Measurements from ENCODE around the gene LINGO1.

LINGO1 gene, protein sequence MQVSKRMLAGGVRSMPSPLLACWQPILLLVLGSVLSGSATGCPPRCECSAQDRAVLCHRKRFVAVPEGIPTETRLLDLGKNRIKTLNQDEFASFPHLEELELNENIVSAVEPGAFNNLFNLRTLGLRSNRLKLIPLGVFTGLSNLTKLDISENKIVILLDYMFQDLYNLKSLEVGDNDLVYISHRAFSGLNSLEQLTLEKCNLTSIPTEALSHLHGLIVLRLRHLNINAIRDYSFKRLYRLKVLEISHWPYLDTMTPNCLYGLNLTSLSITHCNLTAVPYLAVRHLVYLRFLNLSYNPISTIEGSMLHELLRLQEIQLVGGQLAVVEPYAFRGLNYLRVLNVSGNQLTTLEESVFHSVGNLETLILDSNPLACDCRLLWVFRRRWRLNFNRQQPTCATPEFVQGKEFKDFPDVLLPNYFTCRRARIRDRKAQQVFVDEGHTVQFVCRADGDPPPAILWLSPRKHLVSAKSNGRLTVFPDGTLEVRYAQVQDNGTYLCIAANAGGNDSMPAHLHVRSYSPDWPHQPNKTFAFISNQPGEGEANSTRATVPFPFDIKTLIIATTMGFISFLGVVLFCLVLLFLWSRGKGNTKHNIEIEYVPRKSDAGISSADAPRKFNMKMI

DNA sequence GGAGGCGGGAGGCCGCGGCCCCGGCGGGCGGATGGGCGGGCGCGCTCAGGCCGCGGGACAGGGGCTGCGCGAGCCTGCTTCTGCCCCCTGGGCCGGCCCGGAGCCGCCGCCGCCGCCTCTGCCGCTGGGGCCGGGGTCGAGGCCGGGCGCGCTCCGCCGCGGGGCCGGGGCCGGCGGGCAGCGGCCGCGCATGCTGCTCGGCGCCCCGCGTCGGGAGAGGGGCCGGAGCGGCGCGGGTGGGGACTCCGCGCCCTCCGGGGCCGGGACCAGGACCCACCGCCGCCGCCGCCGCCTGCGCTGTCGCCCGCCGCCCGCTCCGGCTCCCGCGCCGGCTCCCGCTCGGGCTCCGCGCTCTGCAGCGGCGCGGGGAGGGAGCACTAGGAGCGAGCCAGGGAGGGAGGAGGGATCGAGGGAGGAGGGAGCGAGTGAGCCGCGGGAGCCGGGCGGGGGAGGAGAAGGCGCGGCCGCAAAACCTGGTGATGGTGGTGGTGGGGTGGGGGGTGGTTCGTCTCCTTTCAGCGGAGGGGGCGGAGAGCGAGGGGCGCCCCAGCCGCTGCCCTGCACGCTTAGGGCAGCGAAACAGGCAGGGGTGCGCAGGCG lies at the start of gene LINGO1:
TSS of gene LINGO1 (minus strand) at position 379 of the 600 bp plus-strand sequence. CDS start 597 bp downstream, outside the sequence.
- peaks cover 0 to 4% (median 0%) of the 10 kb centered on the region in 5 donors for H3K9me3 ChIP-seq (ENCODE audit: control insufficient read depth in 5 of 5, low read length in 5 of 5)
- no peak within 1 kb of the TSS for H3K27ac ChIP-seq (ENCODE audit: low read depth, low read length)
- H3K9ac ChIP-seq (ENCODE audit: low read length in 5 of 5), result peak within 1 kb of the TSS in 1 of 5 donors; percentile 38
- H3K4me1 ChIP-seq (ENCODE audit: control insufficient read depth in 5 of 5, insufficient read depth in 5 of 5, low read length in 5 of 5), result peaks cover 0 to 25% (median 16%) of the 10 kb centered on the region in 5 donors
- peaks cover 28 to 51% (median 34%) of the 10 kb centered on the region in 5 donors for H3K27me3 ChIP-seq (ENCODE audit: control insufficient read depth in 5 of 5, insufficient read depth in 4 of 5, low read length in 5 of 5)
- H3K4me3 ChIP-seq (ENCODE audit: low read depth in 1 of 5, low read length in 5 of 5), result peak within 1 kb of the TSS; percentile 42 to 79 (median 63)
- no peaks in the 10 kb centered on the region for H3K36me3 ChIP-seq (ENCODE audit: control insufficient read depth in 5 of 5, insufficient read depth in 5 of 5, low read length in 5 of 5)

DNA sequence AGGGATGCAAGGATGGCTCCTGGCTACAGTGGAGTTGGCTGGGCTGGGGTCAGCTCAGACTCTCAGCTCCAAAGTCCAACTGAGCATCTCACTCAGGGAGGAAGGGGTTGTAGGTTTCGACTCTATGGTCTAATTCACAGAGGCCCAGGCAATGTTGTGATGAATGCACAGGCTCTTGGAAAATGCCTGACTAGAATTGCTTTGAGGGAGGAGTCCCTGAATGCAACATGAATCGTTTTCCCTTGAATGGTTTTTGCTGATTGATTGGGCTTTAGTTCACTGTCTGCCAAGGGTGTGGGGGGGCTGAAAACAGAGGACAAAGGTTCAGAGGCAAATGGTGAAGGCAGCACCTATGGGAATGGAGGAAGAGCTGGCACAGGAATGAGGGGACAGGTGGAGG lies 48.6 kb upstream of the LINGO1 start:
- Histone ChIP-seq H3K9me3 (ENCODE audit: control insufficient read depth in 5 of 5, low read length in 5 of 5) (peaks cover 0 to 3% (median 0%) of the 10 kb centered on the region in 5 donors), H3K9ac (ENCODE audit: low read length in 5 of 5) (no peak overlapping the region), H3K36me3 (ENCODE audit: control insufficient read depth in 5 of 5, insufficient read depth in 5 of 5, low read length in 5 of 5) (no peaks in the 10 kb centered on the region), H3K4me3 (ENCODE audit: low read depth in 1 of 5, low read length in 5 of 5) (no peak overlapping the region), H3K27me3 (ENCODE audit: control insufficient read depth in 5 of 5, insufficient read depth in 4 of 5, low read length in 5 of 5) (peaks cover 0 to 27% (median 19%) of the 10 kb centered on the region in 5 donors), H3K27ac (ENCODE audit: low read depth, low read length) (no peak overlapping the region), H3K4me1 (ENCODE audit: control insufficient read depth in 5 of 5, insufficient read depth in 5 of 5, low read length in 5 of 5) (no peaks in the 10 kb centered on the region)

DNA sequence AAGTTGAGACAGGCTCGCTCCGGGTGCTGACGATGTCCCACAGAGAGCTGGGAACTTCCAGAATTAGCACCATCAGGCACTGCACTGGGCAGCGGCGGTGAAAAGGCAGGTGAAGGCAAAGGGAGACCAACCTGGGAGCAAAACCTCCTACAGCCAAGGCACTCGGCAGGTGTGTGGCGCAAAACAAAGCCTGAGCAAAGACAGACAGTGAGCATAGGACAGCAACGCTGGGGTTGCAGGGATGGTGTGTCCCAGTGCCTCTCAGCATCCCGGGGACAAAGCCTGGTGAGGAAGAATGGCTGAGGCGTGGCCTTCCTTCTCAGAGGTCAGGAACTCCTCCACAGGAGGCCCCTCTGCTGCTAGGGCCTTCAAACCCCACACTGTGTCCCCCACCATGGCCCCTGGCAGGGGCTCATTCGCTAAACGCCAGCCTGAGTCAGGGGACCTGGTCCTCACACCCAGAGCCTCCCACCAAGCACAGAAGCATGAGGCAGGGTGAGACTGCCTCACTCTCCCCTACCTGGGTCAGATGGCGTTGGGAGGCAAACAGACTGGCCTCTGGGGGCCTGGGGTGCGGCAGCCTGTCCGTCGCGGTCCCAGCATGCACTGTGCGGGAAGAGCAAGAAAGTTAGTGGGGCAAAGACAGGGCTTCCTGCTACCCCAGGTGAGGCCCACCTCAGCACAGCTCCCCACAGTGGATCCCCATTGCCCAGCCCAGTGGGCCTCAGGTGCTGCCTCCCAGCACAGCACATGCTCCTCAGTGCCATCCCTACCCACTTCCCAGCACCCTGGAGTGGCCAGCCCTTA lies 44.1 kb upstream of the LINGO1 start:
- H3K4me3 ChIP-seq (ENCODE audit: low read depth in 1 of 5, low read length in 5 of 5), result no peak overlapping the region
- no peak overlapping the region for H3K9ac ChIP-seq (ENCODE audit: low read length in 5 of 5)
- H3K36me3 ChIP-seq (ENCODE audit: control insufficient read depth in 5 of 5, insufficient read depth in 5 of 5, low read length in 5 of 5), result no peaks in the 10 kb centered on the region
- H3K9me3 ChIP-seq (ENCODE audit: control insufficient read depth in 5 of 5, low read length in 5 of 5), result no peaks in the 10 kb centered on the region
- H3K27me3 ChIP-seq (ENCODE audit: control insufficient read depth in 5 of 5, insufficient read depth in 4 of 5, low read length in 5 of 5), result peaks cover 0 to 34% (median 18%) of the 10 kb centered on the region in 5 donors
- no peak overlapping the region for H3K27ac ChIP-seq (ENCODE audit: low read depth, low read length)
- no peaks in the 10 kb centered on the region for H3K4me1 ChIP-seq (ENCODE audit: control insufficient read depth in 5 of 5, insufficient read depth in 5 of 5, low read length in 5 of 5)

DNA sequence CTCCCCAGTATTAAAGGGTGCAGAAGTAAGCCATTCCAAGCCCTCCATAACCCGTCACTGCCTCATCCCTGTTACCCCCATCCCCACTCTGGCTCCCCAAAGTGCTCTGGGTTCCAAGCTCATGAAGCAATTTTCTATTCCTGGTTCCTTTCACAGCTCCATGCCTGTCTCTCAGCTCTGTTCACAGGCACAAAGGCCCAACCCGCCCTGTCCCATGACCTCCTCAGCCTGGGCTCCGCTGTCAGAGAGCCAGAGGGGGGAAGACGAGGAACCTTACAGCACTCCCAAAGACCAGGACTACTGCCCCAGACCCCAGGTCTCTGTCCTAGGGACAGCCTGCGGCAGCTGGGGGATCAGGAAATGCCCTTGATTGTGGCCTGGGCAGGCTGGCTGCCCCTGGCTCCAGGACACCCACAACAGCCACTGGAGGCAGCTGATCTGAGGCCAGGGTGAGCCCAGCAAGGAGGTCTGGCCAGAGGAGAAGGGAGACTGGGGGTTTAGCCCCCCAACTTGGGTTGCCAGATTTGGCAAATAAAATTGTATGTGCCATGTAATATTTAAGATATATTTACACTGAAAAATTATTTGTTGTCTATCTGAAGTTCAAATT lies 43.2 kb upstream of the LINGO1 start:
- no peaks in the 10 kb centered on the region for H3K36me3 ChIP-seq (ENCODE audit: control insufficient read depth in 5 of 5, insufficient read depth in 5 of 5, low read length in 5 of 5)
- H3K4me1 ChIP-seq (ENCODE audit: control insufficient read depth in 5 of 5, insufficient read depth in 5 of 5, low read length in 5 of 5), result no peaks in the 10 kb centered on the region
- H3K4me3 ChIP-seq (ENCODE audit: low read depth in 1 of 5, low read length in 5 of 5), result no peak overlapping the region
- peaks cover 5 to 41% (median 27%) of the 10 kb centered on the region in 5 donors for H3K27me3 ChIP-seq (ENCODE audit: control insufficient read depth in 5 of 5, insufficient read depth in 4 of 5, low read length in 5 of 5)
- H3K27ac ChIP-seq (ENCODE audit: low read depth, low read length), result no peak overlapping the region
- no peaks in the 10 kb centered on the region for H3K9me3 ChIP-seq (ENCODE audit: control insufficient read depth in 5 of 5, low read length in 5 of 5)
- no peak overlapping the region for H3K9ac ChIP-seq (ENCODE audit: low read length in 5 of 5)

DNA sequence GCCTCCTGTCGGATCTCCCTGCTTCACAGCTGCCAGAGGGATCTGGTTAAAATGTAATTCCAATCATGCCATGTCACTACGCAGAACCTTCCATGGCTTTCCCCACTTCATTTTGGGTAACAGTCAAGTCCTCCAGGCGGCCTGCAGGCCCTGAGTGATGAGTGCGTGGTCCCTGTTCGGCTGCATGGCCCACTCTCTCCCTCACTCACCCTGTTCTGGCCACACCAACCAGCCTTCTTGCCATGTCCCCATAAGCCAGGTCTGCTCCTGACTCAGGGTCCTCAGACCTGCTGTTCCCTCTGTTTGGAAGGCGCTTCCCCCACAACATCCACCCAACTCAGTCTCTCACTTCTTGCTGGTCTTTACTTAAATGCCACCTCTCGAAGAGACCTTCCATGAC lies 41.6 kb upstream of the LINGO1 start:
- Histone ChIP-seq H3K36me3 (ENCODE audit: control insufficient read depth in 5 of 5, insufficient read depth in 5 of 5, low read length in 5 of 5) (no peaks in the 10 kb centered on the region), H3K9me3 (ENCODE audit: control insufficient read depth in 5 of 5, low read length in 5 of 5) (no peaks in the 10 kb centered on the region), H3K9ac (ENCODE audit: low read length in 5 of 5) (no peak overlapping the region), H3K27ac (ENCODE audit: low read depth, low read length) (no peak overlapping the region), H3K27me3 (ENCODE audit: control insufficient read depth in 5 of 5, insufficient read depth in 4 of 5, low read length in 5 of 5) (peaks cover 5 to 43% (median 32%) of the 10 kb centered on the region in 5 donors), H3K4me3 (ENCODE audit: low read depth in 1 of 5, low read length in 5 of 5) (no peak overlapping the region), H3K4me1 (ENCODE audit: control insufficient read depth in 5 of 5, insufficient read depth in 5 of 5, low read length in 5 of 5) (no peaks in the 10 kb centered on the region)

DNA sequence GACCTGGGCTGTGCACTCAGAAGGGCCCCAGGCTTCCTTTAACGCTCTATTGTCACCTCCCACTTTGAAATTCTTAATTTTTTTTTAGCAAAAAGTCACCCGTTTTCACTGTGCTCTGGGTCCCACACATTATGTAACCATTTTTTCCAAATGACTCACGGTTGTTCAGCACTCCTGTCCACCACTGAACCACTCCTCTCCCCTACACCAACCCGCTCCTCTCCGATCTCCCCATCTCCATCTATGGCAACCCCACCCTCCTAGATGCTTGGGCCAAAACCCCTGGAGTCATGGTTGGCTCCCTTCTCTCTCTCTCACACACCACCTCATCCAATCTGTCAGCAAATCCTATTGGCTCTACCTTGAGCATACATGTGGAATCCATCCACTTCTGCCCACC lies 41.2 kb upstream of the LINGO1 start:
- Histone ChIP-seq H3K27ac (ENCODE audit: low read depth, low read length) (no peak overlapping the region), H3K27me3 (ENCODE audit: control insufficient read depth in 5 of 5, insufficient read depth in 4 of 5, low read length in 5 of 5) (peaks cover 5 to 47% (median 34%) of the 10 kb centered on the region in 5 donors), H3K9ac (ENCODE audit: low read length in 5 of 5) (no peak overlapping the region)

DNA sequence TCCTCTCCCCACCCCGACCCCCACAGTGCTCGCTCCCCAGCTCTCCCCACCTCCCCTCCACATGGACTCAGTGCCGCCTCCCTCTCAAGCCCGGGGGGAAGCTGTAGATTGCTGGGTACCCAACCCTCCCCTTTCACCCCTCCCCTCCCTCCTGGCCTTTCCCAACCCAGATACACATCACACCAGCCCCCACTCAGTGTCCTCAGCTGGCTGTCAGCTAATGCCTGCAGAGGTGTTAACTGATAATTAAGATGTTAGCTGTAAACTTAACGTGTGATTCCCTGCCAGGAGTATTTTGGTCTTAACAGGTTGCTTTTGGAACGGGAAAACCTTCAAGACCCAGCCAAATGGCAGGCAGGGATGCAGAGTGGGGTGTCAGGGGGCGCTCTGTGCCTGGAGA lies 39.4 kb upstream of the LINGO1 start:
- Histone ChIP-seq H3K9me3 (ENCODE audit: control insufficient read depth in 5 of 5, low read length in 5 of 5) (no peaks in the 10 kb centered on the region), H3K4me1 (ENCODE audit: control insufficient read depth in 5 of 5, insufficient read depth in 5 of 5, low read length in 5 of 5) (no peaks in the 10 kb centered on the region), H3K36me3 (ENCODE audit: control insufficient read depth in 5 of 5, insufficient read depth in 5 of 5, low read length in 5 of 5) (no peaks in the 10 kb centered on the region), H3K27me3 (ENCODE audit: control insufficient read depth in 5 of 5, insufficient read depth in 4 of 5, low read length in 5 of 5) (peaks cover 5 to 56% (median 39%) of the 10 kb centered on the region in 5 donors), H3K27ac (ENCODE audit: low read depth, low read length) (no peak overlapping the region), H3K9ac (ENCODE audit: low read length in 5 of 5) (no peak overlapping the region), H3K4me3 (ENCODE audit: low read depth in 1 of 5, low read length in 5 of 5) (no peak overlapping the region)

More for the DNA sequence above, 41.2 kb upstream of the LINGO1 start:
- Histone ChIP-seq H3K4me1 (ENCODE audit: control insufficient read depth in 5 of 5, insufficient read depth in 5 of 5, low read length in 5 of 5) (no peaks in the 10 kb centered on the region), H3K36me3 (ENCODE audit: control insufficient read depth in 5 of 5, insufficient read depth in 5 of 5, low read length in 5 of 5) (no peaks in the 10 kb centered on the region), H3K9me3 (ENCODE audit: control insufficient read depth in 5 of 5, low read length in 5 of 5) (no peaks in the 10 kb centered on the region), H3K4me3 (ENCODE audit: low read depth in 1 of 5, low read length in 5 of 5) (no peak overlapping the region)

DNA sequence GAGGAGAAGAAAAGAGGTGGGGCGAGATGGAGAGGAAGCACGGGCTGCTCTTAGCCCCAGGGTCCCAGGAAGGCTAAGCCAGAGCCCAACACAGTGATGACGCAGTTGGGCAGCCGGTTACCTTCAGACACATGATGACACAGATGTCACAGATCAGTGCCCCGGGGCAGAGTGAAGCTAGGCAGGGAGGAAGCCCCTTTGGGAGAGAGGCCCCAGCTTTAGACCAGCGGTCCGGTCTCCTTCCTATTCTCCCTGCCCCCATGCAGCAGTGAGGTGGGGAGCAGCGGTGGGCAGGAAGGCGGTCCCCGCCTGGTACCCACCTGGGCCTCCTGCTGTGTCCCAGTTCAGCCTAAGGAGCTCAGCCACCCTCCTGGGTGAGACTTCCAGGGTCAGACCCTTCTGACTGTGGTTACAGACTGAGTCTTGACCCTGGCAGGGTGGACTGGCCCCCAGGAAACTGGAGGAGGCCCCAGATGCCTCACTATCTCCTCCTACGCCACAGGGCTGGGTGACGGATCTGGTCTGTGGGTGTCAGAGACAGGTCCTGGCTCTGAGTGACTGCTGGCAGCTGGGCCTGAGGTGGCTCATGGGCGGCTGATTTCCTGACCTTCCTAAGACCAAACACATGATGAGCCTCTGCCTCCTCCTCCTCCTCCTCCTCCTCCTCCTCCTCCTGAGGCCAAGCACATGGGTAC lies 38.8 kb upstream of the LINGO1 start:
- H3K27ac ChIP-seq (ENCODE audit: low read depth, low read length), result no peak overlapping the region
- H3K9ac ChIP-seq (ENCODE audit: low read length in 5 of 5), result no peak overlapping the region
- H3K36me3 ChIP-seq (ENCODE audit: control insufficient read depth in 5 of 5, insufficient read depth in 5 of 5, low read length in 5 of 5), result no peaks in the 10 kb centered on the region
- no peaks in the 10 kb centered on the region for H3K4me1 ChIP-seq (ENCODE audit: control insufficient read depth in 5 of 5, insufficient read depth in 5 of 5, low read length in 5 of 5)
- H3K9me3 ChIP-seq (ENCODE audit: control insufficient read depth in 5 of 5, low read length in 5 of 5), result no peaks in the 10 kb centered on the region
- H3K27me3 ChIP-seq (ENCODE audit: control insufficient read depth in 5 of 5, insufficient read depth in 4 of 5, low read length in 5 of 5), result peaks cover 11 to 58% (median 40%) of the 10 kb centered on the region in 5 donors
- H3K4me3 ChIP-seq (ENCODE audit: low read depth in 1 of 5, low read length in 5 of 5), result no peak overlapping the region

Measured in subcutaneous abdominal adipose tissue (tissue), 5 donors.